ENCODE data around the gene FUT3. TPM values are rescaled to one million over a fixed set of nuclear protein-coding genes. Genes with fewer than 3 reads are reported as not detected.

The FUT3 gene
- total RNA-seq, 1 donor from 2014 or later: not detected

DNA sequence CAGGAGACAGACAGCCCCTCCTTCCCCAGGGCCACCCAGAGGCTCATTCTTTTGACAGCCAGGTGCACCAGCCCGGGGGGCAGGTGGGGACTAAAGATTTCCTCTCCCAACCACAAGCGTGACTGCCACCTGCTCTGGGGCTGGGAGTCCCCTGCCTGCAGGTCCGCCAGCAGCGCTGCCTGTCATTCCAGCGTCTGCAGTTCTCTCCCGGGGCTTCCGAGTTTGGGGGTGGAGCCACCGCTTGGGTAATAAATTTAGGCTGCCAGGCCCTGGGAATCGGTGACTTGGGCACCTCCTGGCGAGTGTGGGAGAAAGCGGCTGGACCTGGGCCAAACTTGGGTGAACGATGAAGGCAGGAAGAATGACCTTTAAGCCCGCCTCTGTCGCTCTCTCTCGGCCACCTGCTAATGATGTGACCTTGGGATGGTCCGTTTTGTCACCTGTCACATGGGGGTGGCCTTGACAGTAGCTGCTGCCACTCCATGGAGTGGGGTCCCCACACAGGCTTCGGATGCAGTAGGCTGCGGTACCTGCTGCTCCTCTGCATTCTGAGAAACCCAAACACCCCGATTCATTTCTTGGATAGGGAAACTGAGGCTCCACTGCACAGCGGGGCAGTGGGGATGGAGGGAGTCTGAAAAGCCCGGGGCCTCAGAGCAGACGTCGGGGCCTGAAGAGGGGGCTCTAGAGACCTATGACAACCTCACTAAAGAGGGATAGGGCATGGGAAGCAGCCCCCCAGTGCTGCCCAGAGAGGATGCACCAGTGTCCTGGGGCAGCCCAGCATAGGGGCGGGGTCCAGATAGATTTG is 24.5 kb downstream of the FUT3 start:
- no peak for DNase-seq (ENCODE audit: extremely low read depth, low read depth, low spot score)

DNA sequence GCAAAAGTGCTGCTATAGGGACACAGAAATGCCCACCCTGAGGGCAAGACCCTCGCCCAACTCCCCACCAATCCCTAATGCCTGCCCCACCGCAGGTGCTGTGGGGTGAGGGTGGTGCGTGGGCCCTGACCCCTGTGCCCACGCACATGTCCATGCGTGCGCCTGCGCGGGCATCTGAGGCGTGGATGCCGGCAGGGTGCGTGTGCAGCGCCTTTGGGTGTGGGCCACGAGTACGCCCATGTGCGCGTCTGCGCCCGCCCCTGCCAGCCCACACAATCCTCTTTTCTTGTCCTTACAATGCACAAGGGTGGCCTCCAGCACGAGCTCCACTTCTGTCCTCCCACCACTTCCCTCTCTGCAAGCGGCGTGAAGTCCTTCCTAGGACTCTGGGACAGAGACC is 26.1 kb downstream of the FUT3 start:
- no peak for DNase-seq (ENCODE audit: extremely low read depth, low read depth, low spot score)

DNA sequence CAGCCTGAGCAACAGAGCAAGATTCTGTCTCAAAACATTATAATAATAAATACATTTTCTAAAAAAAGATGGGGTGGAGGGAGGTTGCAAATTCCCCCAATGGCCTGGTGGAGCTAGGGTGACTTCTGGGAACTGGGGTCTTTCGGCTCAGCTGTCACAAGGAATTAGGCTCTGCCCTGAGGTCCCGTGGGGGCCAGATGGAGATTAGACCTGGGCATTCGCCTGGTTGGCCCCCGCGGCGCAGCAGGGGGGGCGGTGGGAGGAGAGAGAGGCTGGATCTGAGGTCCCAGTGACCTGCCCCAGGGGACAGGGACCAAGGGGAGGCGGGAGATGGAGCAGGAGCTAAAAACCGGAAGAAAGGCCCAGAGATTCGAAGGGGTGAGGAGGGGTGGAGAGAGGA is 26.5 kb downstream of the FUT3 start:
- no peak for DNase-seq (ENCODE audit: extremely low read depth, low read depth, low spot score)

DNA sequence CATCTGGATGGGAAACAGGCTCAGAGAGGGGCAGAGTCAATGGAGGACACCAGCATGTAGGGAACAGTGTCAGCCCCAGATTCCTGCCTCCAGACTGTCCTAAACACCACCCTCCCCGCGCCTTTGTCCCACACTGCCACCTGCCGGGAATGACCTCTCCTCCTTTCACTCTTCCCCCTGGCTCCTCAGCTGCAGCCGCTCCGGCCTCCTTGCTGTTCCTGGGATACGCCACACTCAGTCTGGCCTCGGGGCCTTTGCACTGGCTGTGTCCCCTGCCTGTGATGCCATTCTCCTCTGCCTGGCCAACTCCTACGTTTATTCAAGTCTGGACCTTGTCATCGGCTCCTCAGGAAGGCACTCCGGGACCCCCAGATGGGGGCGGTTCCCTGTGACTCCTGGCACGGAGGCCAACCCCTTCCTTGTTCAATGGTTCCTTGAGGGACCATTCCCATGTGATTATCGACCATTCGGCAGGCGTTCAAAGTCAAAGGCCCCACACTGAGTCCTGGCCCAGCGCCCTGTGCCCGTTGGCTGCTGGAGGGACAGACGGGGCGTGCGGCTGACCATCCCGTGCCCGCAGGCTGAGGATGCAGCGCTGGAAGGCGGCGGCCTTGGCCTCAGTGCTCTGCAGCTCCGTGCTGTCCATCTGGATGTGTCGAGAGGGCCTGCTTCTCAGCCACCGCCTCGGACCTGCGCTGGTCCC is 27.5 kb downstream of the FUT3 start:
- no peak for DNase-seq (ENCODE audit: extremely low read depth, low read depth, low spot score)

DNA sequence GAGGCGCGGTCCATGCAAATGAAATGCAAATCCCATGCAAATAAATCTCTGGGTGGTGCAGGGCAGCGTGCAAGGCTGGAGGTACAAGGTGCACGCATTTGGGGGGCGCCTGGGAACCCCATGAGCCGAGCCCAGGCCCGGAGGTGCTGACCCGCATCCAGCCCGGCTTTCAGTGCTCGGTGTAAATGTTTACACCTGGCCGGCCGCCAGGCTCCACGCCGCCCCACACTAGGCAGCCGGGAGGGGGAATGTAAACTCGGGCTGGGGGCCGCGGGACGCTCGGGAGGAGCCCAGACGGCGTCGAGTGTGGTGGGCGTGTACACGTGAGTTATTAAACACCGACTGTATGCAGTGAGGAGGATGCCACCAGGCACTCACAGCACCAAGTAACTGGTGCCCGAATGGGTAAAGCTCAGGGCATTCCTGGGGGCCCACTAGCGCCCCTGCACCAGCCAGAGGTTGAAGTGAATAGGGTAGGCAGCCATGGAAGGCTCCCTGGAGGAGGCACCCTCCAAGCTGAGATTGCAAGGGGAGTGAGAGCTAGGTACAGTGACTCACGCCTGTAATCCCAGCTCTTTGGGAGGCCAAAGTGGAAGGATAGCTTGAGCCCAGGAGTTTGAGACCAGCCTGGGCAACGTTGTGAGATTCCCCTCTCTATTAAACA is 28.9 kb downstream of the FUT3 start:
- no peak for DNase-seq (ENCODE audit: extremely low read depth, low read depth, low spot score)

DNA sequence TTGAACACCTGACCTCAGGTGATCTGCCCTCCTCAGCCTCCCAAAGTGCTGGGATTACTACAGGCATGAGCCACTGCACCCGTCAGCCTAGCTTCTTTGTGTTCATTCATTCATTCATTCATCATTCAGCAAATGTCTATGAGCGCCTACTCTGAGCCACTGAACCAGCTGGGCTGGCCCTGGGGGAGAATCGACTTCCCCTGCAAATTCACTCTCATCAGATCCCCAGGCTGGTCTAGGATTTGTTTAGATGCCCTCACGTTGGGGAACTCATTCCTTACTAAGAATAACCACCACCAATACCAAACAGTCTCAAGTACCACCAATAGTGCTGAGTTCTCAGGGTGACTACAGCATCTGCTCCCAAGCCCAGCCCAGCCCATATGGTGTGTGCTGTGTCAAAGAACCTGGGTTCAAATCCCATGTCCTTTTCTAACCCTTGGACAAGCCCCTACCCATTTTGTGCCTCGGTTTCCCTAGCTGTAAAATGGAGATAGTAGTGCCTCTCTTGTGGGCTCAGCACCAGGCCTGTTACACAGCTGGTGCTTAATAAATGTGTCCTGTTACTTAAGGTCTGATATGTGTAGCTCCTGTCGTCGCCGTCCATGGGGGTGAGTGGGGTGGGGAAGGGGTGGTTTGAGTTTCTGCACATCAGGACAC is 29.6 kb downstream of the FUT3 start:
- DNase-seq (ENCODE audit: extremely low read depth, low read depth, low spot score): no peak

DNA sequence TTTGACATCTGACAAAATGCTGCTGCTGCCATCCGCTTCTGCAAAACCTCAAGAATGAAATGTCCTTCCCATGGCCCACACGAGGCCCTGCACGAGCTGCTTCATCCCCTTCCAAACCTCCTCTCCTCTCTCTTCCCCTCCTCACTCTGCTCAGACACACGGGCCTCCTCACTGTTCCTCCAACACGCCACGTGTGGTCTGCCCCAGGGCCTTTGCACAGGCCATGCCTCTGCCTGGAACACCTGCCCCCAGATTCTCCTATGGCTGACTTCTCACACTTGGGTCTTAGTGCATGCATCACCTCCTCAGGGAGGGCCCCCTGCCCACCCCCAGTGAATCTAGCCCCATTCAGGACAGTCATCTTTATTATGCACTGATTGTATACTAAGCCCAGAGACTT is 30.5 kb downstream of the FUT3 start:
- DNase-seq (ENCODE audit: extremely low read depth, low read depth, low spot score): no peak

DNA sequence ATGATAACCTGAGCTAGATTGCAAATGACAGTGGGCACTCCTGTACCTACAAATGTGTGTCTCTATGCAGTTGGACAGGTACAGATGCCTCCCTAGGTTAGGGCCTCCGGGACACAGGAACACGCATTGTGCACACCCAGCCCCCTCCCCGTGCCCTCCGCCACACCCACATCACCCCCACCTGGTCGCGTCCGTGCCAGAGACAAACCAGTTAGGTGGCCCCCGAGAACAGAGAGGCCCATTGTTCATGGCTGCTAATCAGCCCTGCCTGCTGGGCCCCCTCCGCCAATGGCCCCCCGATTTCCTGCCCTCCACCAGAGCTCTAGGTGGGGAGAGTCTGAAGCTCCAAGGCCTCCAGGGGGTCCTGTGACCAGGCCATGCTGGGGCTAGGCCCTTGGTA is 32.7 kb downstream of the FUT3 start:
- no peak for DNase-seq (ENCODE audit: extremely low read depth, low read depth, low spot score)

DNA sequence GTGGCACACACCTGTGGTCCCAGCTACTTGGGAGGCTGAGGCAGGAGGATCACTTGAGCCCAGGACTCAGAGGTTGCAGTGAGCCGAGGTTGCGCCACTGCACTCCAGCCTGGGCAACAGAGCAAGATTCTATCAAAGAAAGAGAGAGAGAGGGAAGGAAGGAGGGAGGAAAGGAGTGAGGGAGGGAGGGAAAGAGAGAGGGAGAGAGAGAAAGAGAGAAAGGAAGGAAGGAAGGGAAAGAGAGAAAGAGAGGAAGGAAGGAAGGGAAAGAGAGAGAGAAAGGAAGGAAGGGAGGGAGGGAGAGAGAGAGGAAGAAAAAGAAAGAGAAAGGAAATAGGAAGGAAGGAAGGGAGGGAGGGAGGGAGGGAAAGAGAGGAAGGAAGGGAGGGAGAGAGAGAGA is 34.0 kb downstream of the FUT3 start:
- DNase-seq (ENCODE audit: extremely low read depth, low read depth, low spot score): no peak

DNA sequence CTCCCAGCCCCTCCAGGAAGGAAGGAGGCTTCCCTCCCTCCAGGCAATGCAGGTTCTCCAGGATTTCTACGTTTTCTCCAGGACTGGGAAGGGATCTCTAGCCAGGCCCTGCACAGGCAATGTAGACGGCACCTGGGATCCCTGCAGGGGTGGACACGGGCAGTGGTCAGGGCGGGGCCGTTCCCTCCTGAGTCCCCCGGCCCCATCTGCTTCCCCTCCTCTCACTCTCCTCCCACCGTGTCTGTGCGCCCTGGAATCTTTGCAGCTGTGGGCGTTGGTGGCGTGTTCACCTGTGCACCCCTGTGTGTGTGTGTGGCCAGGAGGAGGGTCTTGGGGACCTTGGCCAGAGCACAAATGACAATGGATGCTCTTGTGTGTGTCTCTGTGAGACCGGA is 36.4 kb downstream of the FUT3 start:
- no peak for DNase-seq (ENCODE audit: extremely low read depth, low read depth, low spot score)

DNA sequence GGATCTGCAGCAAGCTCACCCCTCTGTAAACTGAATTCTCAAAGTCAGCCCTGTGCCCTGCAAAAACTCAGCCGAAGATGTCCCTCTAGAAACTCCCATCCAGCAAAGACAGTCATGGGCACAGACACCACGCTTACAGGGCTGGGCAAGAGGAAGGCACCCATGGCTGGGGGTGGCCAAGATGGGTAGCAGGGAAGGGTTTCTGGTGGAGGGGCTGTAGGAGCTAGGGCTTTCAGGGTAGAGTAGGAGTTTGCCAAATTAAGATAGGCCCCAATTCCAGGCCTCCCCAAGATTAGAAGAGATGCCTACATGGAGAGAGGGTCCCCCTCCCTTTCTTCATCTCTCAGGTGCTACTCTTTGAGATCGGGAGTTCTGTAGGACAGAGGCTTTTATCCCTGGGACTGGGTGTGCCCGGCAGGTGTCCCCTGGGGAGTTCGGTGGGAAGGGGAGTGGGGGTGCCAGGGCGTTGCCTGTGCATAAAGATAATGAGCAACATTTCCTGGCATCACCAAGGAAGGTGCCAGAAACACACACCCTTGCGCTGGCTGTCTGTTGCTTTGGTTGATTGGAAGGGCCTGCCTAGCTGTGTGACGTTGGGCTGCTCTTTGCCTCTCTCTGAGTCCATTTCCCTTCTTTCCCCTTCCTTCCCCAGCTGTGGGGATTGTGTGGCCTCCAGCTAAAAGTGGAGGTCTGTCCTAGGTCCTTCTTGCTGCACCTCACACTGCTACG is 37.0 kb downstream of the FUT3 start:
- no peak for DNase-seq (ENCODE audit: extremely low read depth, low read depth, low spot score)

DNA sequence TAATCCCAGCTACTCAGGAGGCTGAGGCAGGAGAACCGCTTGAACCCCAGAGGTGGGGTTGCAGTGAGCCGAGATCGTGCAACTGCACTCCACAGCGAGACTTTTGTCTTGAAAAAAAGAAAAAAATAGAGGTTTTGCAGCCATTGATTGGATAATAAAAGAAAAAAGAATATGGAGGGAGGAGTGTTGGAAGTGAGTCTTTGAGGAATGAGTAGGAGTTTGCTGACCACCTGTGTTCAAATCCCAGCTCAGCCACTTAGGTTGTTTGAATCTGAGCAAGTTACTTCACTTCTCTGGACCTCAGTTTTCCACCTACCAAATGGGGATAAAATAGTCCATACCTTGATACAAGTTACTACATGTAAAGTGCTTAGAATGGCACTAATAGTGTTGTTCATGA is 40.1 kb downstream of the FUT3 start:
- no peak for DNase-seq (ENCODE audit: extremely low read depth, low read depth, low spot score)

DNA sequence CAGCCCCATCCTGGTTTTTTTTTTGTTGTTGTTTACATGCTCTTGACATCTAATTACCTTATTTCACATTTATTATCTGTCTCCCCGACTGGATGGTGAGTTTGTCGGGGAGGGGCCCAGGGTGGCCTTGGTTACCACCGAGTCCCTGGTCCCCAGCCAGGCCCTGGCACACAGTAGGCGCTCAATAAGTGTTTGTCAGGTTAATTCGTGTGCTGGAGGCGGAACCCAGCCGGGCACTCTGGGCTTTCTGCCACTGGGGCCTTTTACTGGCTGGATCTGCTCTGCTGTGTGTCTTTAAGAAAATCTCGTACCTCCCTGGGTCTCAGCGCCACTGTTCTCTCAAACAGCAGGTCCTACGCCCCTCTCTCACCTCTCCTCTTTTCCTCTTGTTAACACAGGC is 41.8 kb downstream of the FUT3 start:
- no peak for DNase-seq (ENCODE audit: extremely low read depth, low read depth, low spot score)

DNA sequence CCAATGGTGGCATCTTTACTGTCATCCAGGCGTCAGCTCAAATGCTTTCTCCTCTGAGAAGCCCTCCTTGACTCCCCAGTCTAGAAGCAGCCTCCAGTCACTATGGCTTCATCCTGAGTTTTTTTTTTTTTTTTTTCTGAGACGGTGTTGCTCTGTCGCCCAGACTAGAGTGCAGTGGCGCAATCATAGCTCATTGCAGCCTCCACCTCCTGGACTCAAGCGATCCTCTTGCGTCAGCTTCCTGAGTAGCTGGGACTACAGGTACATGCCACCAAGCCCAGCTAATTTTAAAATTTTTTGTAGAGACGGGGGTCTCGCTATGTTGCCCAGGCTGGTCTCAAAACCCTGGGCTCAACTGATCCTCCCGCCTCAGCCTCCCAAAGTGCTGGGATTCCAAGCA is 42.2 kb downstream of the FUT3 start:
- DNase-seq (ENCODE audit: extremely low read depth, low read depth, low spot score): no peak

DNA sequence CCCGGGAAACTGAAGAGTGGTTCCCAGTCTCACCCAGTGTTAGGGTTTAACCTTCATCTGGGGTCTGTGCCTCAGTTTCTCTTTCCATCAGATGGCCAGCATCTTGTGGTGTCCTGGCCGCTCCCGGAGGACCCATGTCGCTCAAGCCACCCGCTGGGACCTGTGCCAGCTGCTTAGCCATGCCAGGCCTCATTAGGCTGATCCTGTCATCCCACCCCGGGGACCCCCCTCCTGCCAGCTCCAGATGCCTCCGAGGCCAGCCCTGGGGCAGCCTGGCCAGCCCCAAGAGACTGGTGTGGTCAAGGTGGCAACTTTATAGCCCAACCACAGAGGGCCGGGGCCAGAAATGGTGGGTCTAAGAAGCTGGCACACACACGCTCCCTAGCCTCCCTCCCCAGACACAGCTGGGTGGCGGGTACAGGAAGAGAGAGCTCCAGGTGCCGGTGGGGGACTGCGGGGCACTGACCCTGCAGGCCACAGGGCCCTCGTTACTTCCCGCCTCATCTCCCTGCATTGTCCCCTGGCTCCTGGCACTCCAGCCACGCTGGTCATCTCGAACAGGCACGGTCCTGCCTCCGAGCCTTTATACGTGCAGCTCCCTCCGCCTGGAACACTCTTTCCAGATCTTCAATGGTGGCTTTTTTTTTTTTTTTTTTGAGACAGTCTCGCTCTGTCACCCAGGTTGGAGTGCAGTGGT is 43.0 kb downstream of the FUT3 start:
- no peak for DNase-seq (ENCODE audit: extremely low read depth, low read depth, low spot score)

DNA sequence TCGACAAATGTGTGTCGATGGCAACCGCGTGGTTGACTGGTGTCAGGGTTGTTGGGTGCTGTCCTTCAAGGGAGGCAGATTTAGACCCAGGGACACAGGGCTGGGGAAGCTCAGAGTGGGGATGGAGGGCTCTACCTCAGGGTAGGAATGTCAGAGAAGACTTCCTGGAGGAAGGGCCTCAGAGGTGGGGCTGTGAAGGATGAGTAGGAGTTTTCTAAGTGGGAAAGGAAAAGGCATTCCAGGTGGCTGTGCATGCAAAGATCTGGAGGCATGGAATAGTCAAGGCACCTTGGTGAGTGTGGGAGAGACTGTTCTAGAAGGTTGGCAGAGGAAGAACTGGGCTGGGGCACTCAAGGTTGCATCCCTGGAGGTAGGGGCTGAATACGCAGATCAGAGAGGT is 44.3 kb downstream of the FUT3 start:
- DNase-seq (ENCODE audit: extremely low read depth, low read depth, low spot score): no peak

DNA sequence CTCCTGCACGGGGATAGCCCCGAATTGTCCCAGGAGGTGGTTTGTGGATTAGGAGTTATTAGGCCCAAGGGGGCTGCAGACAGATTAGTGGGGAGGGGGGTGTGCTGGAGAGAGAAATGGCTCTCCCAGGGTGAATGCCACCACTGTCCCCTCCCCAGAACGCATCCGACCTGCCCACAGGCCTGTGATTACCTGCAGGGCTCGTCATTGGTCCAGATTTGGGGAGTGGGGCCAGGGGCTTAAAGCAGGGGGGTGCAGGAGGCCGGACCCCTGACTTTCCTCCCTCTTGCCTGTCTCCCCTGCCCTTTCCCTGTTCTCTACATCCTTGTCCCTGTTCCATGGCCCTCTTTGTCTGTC is 45.1 kb downstream of the FUT3 start:
- DNase-seq (ENCODE audit: extremely low read depth, low read depth, low spot score): no peak

DNA sequence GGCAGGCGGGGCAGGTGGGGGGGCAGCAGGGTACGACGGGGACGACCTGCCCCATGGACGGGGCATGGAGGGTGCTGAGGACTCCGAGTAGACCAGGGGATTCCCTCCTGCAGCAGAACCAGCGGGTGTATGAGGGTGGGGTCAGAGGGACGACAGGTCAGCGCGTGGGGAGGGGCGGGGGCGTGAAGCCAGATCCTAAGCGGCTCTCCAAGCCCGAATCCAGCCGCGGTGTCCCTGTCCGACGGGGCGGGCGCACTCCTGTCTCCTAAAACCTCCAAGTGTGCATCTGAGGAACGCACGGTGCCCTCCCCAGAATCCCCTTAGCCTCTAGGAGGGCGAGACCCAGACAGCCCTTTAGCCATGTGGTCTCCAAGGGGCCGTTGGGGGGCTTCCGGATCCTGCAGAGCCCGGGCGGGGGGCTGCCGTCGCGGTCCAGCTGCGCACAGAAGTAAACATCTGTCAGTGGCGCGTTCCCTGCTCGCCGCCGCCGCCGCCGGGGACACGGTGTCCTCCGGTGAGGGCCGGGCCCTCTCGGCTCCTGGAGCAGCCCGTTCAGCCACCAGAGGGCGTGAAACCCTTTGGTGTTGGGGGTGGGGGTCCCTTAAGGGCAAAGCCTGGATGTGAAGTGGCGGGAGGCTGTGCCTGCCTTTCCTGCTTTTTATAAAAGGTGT is 45.7 kb downstream of the FUT3 start:
- DNase-seq (ENCODE audit: extremely low read depth, low read depth, low spot score): no peak

DNA sequence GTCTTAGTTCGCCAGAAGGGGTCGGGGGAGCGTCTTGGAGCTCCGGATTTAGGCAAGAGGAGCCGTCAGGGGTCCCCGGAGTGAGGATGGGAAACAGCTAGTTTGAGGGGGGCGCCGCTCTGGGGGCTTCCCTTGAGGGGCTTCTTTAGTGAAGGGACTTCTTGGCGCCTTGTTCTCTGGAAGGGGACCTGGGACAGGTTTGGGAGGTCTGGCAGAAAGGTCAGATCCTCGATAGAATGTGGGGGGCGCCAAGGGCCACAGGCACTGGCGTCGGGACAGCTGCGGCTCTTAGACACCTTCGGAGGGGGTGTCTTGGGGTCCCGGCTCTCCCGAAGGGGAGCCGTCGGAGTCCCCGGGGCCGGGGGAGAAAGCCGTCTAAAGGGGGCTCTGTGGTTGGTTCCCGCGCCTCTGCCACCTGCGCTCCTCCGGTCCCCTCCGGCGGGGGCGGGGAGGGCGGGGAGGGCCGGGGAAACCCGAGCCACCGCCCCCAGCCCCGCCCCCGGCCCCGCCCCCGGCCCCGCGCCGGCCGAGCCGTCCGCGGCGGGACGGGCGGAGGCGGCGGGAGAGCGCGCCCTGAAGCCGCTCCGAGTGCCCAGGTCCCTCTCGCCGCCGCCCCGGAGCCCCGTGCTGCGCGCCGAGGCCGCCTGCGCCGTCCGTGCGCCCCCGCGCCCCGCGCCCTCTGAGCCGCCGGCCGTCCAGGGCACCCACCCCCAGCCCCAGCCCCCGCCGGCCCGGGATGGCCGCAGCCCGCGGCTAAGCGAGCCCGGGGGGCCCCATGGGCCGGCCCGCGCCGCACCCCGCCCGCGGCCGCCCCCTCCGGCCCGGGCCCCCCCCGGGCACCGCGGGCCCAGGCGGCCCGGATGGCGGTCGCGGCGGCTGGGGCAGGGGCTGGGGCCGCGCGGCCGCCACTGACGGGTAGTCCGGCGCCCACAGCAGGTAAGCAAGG is 46.5 kb downstream of the FUT3 start, which contains the start of gene NRTN:
Gene NRTN, plus strand, starts transcription at position 552 of the 946 bp plus-strand sequence. CDS start 19,099 bp downstream, outside the sequence.
- no peak for DNase-seq (ENCODE audit: extremely low read depth, low read depth, low spot score)
